Pulmonary artery endothelial cell (primary cell): ENCODE data around the gene FAM78B. TPM values are rescaled to one million over a fixed set of nuclear protein-coding genes. Genes with fewer than 3 reads are reported as not detected.

Experiments
- DNase-seq: peaks from one replicate; pipeline ENCODE4 v3.0.0-alpha.2; 2011; ENCODE audit warnings: low read depth, low spot score
- total RNA-seq: library from RNA; depleted of rRNA; stranded (reverse); fragments of >200 nt; gene quantifications from 2 replicates; pipeline ENCODE4 v1.2.3, GENCODE V29; 2014

Gene FAM78B
- total RNA-seq, result 0.13 and 0.49 TPM in 2 replicates

GRCh38 chr1:166166698-166167571, at the start of gene FAM78B:
Gene FAM78B (minus strand): TSS chr1:166167001. CDS start chr1:166166248, 753 bp downstream.
- no peak for DNase-seq

GRCh38 chr1:166202546-166202945, 35.7 kb upstream of the FAM78B start:
- no peak for DNase-seq

DNA sequence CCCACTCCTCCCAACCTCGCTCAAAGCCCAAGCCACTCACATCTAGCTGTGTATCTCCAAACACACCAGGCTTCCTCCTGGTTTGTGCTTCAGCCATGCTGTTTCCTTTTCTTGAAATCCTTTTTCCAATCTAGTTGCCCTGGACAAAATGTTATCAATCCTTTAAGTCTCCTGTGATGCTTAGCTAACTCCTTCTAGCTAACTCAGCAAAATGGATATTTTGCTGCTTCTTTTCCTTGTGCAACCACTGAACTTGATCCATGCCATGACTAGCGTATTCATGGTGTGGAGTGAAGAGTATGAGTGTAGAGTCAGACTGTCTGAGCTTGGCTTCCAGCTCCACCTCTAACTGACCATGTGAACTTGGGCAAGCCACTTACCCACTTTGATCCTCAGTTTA, 33.9 kb upstream of the FAM78B start:
- DNase-seq, result no peak

DNA sequence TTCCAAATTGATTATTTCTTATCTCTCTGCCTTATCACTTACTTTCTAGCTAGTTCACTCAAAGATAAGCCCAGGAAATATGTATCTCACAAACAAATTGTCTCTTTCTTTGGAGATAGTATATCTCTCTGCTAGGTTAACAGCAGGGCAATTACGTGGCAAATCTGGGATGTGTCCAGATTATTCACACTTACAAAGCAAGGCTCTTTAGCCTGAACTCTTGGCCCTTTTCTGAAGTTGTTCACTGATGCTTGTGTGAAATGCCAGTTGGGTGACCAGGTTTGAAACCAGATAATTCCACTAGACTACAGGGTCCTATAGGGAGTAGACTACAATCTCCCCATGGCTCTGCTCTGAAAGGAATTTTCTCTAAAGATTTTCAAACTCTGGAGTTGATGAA, 30.8 kb upstream of the FAM78B start:
- no peak for DNase-seq

- no peak for DNase-seq
Observed at GRCh38 chr1:166197141-166197540, 30.3 kb upstream of the FAM78B start.

DNA sequence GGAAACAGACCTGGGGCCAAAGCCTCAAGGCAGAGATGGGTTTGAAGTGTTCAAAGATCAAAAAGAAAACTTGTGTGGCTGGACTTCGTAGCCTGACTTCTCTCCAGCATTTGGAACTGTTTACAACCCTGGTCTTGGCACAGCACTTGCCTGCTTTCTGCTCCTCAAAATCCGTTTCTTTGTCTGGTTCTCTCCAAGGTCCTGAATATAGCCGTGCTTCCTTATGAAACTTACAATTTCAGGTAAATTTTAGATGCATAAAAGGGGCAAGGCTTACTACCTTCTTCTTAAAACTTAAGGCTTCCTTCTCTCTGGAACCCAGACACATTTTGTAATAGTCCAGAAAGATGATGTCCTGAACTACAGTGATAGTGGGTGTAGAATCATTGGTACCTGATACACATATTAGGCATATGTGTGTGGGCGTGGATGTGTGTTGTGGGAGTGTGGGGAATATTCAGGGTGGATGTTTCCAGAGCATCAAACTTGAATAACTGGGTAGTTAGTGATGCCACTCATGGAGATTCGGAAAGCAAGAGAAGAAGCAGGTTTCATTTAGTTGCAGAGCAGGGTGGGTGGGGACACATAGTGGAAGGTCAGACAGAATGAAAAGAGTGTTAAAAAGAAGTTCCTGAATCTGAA, 26.4 kb upstream of the FAM78B start:
- DNase-seq, result no peak

DNA sequence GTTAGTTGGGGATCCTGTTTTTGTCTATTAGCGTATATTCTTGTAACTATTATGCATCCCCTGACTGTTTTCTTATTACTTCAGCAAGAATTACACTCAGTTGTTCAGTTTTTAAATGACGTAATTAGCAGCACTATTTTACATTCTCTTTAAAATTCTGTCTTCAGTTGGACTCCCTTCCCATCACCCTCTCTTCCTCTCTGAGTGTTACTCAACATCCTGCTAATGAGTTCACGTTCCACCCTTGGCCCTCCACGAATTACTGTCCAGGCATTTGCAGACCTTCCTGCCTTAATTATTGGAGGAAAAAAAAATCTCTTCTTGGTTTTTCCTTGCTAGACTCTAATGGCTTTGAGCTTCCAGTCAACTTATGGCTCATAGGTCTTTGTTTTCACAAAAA, 23.6 kb upstream of the FAM78B start:
- DNase-seq, result no peak

DNA sequence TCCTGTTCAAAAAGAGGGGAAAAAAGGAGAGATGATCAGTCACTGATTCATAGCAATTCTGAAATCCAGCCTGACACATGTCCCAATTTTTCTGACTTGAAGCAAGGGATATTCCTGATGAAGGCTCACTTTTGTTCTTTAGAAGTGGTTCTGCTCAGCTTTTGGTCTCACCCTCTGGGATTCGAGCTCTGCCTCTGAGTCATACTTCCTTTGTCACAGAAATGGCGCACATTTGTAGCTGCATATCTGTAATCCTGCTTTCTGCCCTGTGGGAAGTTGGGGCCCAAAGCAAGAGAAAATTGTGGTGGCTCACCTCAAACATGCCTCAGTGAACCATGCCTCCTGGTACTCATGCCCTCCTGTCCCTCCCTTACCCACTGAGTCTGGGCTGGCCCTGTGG, 22.3 kb upstream of the FAM78B start:
- DNase-seq, result no peak

GRCh38 chr1:166185526-166185925, 18.7 kb upstream of the FAM78B start:
- no peak for DNase-seq

- DNase-seq, result no peak
Observed at GRCh38 chr1:166184897-166185296, 18.1 kb upstream of the FAM78B start.

DNA sequence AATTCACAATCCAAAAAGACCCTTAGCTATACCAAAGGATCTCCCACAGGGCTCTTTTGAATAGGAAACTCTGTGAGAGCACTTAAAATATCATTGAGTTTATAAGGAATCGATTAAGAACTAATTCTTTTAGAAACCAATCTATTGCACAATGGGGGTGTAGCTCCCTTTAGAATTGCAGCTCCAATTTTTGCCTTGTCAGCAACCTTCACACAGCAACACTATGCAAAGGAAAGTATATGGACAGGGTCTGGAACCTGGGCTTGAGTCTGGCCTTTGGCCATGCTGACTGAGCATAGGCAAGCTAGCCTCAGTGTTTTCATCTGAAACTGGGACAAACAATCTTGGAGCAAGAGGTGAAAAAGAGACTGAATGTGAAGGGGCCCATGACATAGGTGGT, 17.2 kb upstream of the FAM78B start:
- DNase-seq, result no peak

DNA sequence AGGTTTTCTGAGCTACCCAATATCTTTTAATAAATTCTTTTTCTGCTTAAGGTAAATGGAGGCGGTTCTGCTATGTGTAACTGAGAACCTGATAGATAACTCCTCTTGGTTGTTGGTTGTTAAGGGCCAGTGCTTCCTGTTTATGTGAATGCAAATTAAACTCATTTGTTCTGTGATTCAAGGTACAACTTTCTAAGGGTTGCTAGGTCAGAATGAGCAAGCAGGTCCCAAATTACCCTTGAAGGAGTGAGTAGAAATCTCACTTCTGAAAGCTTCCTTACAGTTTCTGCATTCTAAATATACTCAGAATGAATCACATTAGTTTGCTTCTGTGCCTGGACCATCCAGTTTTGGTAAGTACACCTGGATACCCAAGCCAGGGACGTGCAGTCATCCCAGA, 15.5 kb upstream of the FAM78B start:
- no peak for DNase-seq

DNA sequence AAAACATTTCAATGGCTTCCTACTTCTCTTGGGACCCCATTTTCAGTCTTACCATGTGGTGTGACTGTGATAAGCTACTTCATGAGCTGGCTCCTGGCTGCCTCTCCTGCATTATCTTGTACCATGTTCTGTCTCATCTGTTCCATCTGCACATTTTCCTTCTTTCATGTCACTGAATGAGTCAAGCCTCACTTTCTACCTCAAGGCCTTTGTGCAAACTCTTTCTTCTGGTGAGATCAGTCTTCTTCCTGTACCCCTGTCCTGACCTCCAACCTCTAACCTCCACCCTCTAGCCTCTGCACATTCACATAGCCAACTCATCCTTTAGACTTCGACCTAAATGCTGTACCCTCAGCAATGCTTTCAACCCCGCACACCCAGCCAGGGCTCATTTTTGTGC, 9.6 kb upstream of the FAM78B start:
- DNase-seq, result no peak

DNA sequence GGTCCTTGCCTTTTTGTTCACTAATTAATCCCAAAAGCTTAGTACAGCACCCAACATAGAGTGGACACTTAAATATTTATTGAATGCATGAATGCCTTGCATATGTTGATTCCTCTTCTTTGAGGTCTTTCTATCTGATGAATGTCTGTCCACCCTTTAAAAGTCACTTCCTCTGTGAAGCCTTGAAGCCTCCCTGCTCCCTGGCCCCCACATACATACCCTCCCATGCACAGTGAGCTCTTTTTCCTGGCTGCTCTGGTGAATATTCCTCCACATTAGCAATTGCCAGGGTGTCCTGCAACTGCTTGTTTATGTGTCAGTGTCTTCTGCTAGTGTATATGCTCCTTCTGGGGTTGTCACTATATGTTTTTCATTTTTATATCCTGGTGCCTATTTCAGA, 8.2 kb upstream of the FAM78B start:
- no peak for DNase-seq

- DNase-seq, result no peak
Observed at GRCh38 chr1:166174108-166174507, 7.3 kb upstream of the FAM78B start.

DNA sequence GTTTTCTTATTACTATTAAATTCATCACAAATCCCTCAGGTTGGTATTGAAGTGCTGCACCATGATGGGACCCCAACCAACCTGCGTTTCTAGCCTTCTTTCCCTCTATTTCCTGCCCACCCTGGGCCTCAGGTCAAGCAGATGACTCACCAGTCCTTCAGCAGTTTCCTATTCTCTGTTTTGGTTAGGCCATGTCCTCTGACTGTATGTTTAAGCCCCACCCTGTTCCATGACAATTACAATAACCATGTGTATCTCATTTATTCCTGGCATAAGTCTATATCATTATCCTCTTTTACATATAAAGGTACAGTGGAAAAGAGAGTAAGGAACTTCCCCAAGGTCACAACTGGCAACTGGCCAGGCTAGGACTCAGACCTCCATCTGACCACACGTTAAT, 5.3 kb upstream of the FAM78B start:
- no peak for DNase-seq

GRCh38 chr1:166170726-166171125, 3.9 kb upstream of the FAM78B start:
- DNase-seq, result no peak

DNA sequence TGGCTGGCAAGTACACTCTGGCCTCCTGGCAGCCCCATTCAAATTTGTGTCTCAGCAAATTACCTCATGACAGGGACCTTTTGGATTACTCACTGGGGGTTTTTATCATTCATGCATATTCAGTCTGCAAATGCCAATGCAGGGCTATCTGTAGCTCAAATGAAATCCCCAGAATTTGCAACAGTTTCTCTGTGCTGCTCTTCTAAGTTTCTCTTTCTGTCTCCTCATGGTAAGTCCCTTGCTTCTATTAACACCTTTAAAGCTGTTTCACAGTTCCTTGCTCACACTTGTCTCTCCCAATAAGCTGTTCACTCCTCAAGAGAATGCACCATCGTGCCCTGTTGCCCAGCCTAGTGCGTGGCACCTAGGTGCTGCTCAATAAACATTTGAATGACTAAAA, 3.3 kb upstream of the FAM78B start:
- no peak for DNase-seq

DNA sequence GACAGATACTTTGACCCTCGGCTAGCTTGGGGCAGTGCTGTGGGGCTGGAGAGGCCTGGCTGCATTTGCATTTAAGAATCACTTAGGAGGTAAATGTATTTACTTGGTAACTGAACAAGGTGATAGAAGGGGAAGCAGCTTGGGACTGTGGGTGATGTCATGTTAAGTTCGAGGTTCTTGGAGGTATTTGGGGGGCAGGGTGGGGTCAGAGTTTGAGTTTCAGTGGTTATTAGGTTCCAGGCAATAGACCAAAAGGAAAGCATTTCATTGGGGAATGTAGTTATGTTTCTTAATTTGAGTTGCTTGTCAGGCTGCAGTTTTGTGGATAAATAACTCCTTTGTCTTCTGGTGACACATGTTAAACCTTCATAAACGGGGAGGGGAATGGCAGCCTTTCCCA, 2.4 kb upstream of the FAM78B start:
- no peak for DNase-seq

GRCh38 chr1:166167572-166167925, 748 bp upstream of the FAM78B start:
- no peak for DNase-seq

GRCh38 chr1:166166329-166166697, 488 bp downstream of the FAM78B start:
- no peak for DNase-seq

- DNase-seq, result no peak
Observed at GRCh38 chr1:166165661-166166328, 1.0 kb downstream of the FAM78B start.
